Mononuclear cell (primary cell): ENCODE results near the gene YEATS4. TPM values are rescaled to one million over a fixed set of nuclear protein-coding genes. Genes with fewer than 3 reads are reported as not detected.
A peak's percentile ranks its signal among the peaks of the same experiment; 100 is the strongest.

Experiments
- H3K27me3 ChIP-seq: 2 replicates; pipeline ENCODE4 v1.6.0; 2011; ENCODE audit warnings: low read length, control low read depth; ENCODE audit not compliant: insufficient read depth
- H3K4me1 ChIP-seq: 2 replicates; pipeline ENCODE4 v1.5.1; 2011; ENCODE audit warnings: mild to moderate bottlenecking, low read length, control low read depth; ENCODE audit not compliant: insufficient read depth
- H3K4me3 ChIP-seq: 2 replicates; pipeline ENCODE4 v1.5.1; 2011; ENCODE audit warnings: mild to moderate bottlenecking, low read length, moderate library complexity
- H3K9me3 ChIP-seq: 2 replicates; pipeline ENCODE4 v1.5.1; 2011; ENCODE audit warnings: low read depth, mild to moderate bottlenecking, control low read depth, low read length
- total RNA-seq: library from RNA; depleted of rRNA; stranded (reverse); fragments of >200 nt; gene quantifications from one replicate; pipeline ENCODE4 v1.2.3, GENCODE V29; 2012

The YEATS4 gene
- total RNA-seq, 1 donor, result 32.3 TPM

DNA sequence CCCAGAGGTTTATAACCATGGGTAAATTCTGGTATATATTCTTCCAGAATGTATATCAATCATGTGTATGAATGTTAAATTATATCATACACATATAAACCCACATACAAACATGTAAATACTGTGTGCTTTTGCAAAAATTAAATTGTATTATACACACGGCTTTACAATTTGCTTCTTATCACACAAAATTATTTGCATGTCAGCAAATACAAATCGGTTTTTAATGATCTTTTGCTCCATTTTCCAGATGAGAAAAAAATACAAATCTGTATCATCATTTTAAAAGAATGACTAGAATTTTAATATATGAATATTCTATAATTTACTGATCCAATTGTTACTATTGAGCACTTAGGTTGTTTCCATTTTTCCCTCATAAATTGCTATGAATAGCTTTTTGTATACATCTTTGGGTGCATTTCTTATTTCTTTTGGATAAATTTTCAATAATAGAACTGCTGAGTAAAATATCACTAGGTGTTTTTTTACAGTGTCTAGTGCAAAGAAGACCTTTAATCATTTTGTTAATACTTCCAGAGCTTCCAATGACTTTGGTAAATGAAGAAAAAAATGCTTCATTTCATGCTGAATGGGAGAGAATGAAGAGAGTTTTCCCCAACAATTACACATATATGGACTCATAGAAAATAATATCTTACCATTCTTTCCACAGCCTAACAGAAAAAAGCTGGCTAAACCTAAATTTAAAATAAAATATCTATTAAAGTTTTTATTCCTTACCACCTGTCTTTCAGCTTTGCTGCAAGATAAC, 7.9 kb upstream of the YEATS4 start:
- Histone ChIP-seq H3K4me1 (peaks cover 9% of the 10 kb centered on the region), H3K9me3 (no peaks in the 10 kb centered on the region), H3K4me3 (peak overlapping the region; percentile 76), H3K27me3 (no peaks in the 10 kb centered on the region)

DNA sequence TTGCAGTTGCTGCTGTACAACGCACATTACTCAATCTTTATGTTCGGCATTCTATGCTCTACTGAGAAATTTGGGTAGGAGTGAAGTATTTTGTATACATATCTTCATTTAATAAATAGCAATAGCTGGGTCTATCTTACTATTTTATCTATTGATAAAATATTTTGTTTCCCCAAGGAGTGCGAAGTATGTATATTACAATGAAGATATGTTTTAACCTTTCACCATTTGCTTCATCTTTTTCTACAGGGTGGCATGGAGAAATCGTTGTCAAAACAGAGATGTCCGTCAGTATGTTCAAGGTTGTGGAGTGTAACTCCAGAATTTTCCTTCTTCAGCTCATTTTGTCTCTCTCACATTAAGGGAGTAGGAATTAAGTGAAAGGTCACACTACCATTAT, 6.6 kb upstream of the YEATS4 start:
- H3K4me3 ChIP-seq, result peak overlapping the region; percentile 76
- peaks cover 7% of the 10 kb centered on the region for H3K4me1 ChIP-seq
- no peaks in the 10 kb centered on the region for H3K27me3 ChIP-seq
- H3K9me3 ChIP-seq, result no peaks in the 10 kb centered on the region

DNA sequence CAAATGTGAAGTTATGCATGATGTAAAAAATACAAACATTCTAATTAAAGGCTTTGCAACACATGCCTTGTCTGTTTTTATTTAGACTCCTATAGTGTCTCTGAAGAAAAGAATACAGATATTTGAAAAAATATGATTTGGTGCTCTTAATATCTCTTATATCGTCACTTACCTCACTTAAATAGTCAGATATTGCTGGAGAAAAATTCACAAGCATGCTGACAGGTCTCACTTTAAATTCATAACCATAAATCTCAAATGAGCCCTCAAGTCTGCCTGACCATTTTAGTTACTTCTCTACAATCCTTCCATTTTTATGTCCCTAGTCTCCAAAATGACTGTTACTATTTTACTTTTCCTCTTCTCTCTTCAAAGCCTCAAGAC, 5.4 kb upstream of the YEATS4 start:
- Histone ChIP-seq H3K27me3 (no peaks in the 10 kb centered on the region), H3K4me3 (no peak overlapping the region), H3K4me1 (peaks cover 12% of the 10 kb centered on the region), H3K9me3 (no peaks in the 10 kb centered on the region)

DNA sequence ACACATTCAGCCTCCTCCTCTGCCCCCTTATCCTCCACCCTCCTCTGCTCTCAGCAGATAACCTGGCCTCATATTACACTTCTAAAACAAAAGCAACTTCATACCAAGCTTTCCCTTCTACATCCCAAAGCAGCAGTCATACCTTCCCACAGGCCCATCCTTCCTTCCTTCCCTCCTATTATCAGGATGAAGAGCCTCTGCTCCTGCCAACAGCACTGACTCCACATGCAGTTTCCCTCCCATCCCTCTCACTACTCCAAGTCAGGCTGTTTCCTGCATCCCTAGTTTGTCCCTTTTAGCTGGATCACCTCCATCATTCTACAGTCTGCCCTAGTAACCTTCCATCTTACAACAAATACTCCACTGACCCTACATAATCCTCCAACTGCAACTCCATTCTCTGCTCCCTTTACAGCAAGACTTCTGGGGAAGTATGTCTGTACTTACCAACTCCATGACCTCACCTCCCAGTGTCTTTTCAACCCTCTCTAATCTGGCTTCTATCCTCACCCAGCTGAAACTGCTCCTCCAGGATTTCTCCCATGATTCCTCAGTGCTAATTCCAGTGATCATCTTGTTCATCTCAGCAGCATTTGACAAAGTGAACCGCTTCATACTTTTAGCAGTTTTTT, 4.9 kb upstream of the YEATS4 start:
- Histone ChIP-seq H3K27me3 (no peaks in the 10 kb centered on the region), H3K4me1 (peaks cover 15% of the 10 kb centered on the region), H3K9me3 (no peaks in the 10 kb centered on the region), H3K4me3 (no peak overlapping the region)

DNA sequence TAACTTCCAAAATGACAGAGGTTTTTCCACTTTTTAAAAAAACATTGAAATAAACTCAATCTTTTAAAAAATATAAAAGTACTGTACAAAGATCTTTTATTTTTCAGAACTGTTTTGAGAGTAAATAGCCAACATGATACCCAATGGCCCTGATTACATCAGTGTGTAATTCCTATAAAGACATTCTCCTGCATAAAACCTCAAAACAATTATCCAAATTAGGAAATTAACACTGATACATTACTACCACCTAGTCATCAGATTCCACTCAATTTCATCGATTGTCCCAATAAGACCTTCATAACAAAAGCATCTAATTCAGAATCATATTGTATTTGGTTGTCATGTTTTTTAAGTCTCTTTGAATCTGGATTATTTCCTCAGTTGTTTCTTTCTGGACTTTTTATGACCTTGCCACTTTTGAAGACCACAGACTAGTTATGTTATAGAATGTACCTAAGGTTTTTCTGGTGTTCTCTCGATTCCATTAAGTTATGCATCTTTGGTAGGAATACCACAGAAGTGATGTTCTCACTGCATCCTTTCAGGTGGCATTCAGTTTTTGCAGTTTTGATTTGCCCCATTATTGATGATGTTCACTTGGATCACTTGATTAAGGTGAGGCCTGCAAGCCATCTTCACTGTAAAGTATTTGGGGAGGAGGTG, 4.0 kb upstream of the YEATS4 start:
- no peaks in the 10 kb centered on the region for H3K27me3 ChIP-seq
- no peaks in the 10 kb centered on the region for H3K9me3 ChIP-seq
- H3K4me3 ChIP-seq, result no peak overlapping the region
- peaks cover 20% of the 10 kb centered on the region for H3K4me1 ChIP-seq

DNA sequence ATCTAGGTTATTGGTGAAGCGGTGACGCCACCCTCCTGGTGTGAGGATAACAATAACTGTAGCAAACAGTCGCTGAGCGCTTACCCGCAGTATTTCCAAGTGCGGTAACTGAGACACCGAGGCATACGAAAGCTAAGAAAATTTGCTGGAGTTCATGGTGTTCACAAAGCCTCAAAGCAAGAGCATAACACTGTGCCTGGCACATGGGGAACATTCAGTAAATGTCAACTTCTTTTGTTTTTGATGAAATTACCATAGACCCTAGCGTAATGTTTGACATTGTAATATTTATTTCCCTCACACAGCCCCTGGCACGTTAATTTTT, 767 bp downstream of the YEATS4 start:
- H3K4me1 ChIP-seq, result peaks cover 25% of the 10 kb centered on the region
- H3K27me3 ChIP-seq, result no peaks in the 10 kb centered on the region
- no peaks in the 10 kb centered on the region for H3K9me3 ChIP-seq
- H3K4me3 ChIP-seq, result peak overlapping the region; percentile 96

DNA sequence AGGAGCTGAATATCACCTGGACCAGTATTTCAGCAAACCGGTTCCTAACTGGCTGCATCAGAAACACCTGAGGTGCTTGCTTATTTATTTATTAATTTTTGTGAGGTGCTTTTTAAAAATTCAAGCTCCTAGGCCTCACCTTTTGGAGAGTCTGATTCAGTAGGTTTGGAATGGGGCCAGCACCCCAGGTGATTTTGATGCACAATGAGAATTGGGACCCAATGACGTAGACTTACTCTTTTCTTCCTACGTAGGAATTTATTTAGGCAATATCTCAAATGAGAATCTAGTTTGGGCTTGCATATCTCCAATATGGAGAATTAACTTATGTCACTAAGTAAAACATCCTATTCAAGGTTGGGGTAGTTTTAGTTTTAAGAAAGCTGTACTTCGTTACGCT, 7.3 kb downstream of the YEATS4 start:
- Histone ChIP-seq H3K4me3 (no peak overlapping the region), H3K27me3 (no peaks in the 10 kb centered on the region), H3K4me1 (no peaks in the 10 kb centered on the region), H3K9me3 (no peaks in the 10 kb centered on the region)

DNA sequence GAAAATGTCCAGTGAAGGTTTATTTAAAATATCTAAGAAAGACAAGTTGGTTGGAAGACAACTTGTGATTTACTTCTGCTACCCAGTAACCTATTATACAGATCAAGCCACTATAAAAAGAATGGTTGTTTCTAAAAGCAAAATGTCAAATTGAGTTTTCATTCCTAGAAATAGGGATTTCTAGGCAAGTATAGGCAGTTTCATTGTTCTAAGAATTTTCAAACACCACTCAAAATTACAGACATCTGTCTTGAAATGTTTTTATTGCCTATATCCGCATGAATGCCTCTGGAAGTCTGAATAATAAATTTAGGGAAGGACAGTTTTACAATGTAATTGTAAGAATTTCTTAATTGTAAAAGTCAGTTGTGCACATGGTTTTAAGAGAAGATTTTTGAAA, 8.6 kb downstream of the YEATS4 start:
- H3K9me3 ChIP-seq, result no peaks in the 10 kb centered on the region
- H3K4me1 ChIP-seq, result no peaks in the 10 kb centered on the region
- H3K4me3 ChIP-seq, result no peak overlapping the region
- H3K27me3 ChIP-seq, result no peaks in the 10 kb centered on the region

DNA sequence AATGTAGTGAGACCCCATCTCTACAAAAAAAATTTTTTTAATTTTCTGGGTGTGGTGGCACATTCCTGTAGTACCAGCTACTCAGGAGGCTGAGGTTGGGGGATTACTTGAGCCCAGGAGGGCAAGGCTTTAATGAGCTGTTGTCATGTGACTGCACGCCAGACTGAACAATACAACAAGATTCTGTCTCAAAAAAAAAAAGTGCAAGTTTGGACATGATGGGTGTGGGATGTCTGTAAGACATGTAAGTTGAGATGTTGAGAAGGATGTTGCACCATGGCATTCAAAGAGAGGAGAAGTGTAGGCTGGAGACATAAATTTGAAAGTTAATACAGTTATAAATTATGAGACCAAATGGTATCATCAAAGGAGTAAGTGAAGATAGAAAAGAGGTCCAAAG, 23.5 kb downstream of the YEATS4 start:
- H3K4me1 ChIP-seq, result no peaks in the 10 kb centered on the region
- no peaks in the 10 kb centered on the region for H3K27me3 ChIP-seq
- no peaks in the 10 kb centered on the region for H3K9me3 ChIP-seq
- H3K4me3 ChIP-seq, result no peak overlapping the region

DNA sequence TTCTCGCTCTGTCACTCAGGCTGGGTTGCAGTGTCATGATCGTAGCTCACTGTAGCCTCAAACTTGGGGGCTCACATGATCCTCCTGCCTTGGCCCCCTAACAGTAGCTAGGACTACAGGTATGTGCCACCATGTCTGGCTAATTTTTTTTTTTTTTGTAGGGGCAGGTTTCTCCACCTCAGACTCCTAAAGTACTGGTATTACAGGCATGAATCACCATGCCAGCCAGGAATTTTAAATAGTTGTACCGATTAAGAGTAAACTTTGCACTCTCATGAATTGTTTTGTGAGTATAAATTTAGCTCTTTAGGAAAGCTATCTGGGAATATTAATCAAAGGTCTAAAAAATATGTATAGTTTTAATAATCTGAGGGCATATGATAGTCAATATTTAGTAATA, 25.5 kb downstream of the YEATS4 start:
- H3K4me3 ChIP-seq, result no peak overlapping the region

DNA sequence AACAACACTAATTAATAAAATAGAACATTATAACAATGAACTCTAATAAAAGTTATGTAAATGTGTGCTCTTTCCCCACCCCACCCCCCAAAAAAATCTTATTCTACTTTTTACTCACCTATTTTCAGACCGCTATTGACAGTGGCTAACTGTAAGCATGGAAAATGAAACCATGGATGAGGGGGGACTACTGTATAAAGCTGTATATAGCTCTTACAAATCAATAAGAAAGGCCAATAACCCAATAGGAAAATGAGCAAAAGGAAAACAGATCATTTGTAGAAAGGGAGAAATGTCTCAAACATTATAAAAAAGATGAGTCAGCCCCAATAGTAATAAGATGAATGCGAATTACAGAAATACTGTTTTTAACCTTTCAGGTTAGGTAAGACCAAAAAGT, 27.4 kb downstream of the YEATS4 start:
- H3K4me3 ChIP-seq, result no peak overlapping the region
- no peaks in the 10 kb centered on the region for H3K9me3 ChIP-seq
- no peaks in the 10 kb centered on the region for H3K27me3 ChIP-seq
- H3K4me1 ChIP-seq, result no peaks in the 10 kb centered on the region

More for the DNA sequence above, 25.5 kb downstream of the YEATS4 start:
- no peaks in the 10 kb centered on the region for H3K27me3 ChIP-seq
- H3K4me1 ChIP-seq, result no peaks in the 10 kb centered on the region
- H3K9me3 ChIP-seq, result no peaks in the 10 kb centered on the region

DNA sequence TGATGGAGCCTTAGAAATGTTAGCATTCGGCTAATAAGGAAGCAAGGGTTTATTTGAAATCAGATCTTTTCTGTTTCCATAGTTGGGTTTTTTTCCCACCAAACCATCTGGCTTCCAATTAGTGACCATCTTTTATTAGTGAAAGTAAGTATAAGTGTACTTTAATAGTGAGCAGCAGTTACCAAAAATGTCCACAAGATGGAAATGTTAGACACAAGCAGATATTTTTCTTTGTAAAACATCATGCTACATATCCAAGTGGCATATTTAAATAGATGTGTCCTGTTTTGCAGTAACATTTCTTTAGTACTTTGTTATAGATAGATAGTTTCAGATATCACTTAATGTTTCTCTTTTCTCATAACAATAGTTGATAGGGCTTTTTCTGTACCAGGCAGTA, 28.8 kb downstream of the YEATS4 start:
- no peak overlapping the region for H3K4me3 ChIP-seq
- H3K27me3 ChIP-seq, result no peaks in the 10 kb centered on the region
- no peaks in the 10 kb centered on the region for H3K4me1 ChIP-seq
- no peaks in the 10 kb centered on the region for H3K9me3 ChIP-seq

DNA sequence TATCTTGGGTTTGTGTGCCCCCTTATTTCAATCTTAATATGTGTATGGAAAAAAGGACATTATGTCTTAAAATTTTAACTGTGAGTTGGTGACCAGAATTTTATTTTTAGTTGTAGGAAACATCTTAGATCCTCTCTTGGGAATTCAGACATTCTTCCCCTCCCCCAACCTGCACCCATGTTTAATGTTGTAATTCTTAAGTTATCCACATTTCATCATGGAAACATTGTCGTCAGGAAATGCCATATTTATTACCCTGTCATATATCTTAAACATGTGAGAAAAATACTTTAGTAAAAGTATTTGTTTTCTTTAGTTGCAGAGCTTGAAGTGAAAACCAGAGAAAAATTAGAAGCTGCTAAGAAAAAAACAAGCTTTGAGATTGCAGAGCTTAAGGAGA, 30.3 kb downstream of the YEATS4 start:
- no peaks in the 10 kb centered on the region for H3K9me3 ChIP-seq
- no peak overlapping the region for H3K4me3 ChIP-seq
- H3K27me3 ChIP-seq, result no peaks in the 10 kb centered on the region
- no peaks in the 10 kb centered on the region for H3K4me1 ChIP-seq

DNA sequence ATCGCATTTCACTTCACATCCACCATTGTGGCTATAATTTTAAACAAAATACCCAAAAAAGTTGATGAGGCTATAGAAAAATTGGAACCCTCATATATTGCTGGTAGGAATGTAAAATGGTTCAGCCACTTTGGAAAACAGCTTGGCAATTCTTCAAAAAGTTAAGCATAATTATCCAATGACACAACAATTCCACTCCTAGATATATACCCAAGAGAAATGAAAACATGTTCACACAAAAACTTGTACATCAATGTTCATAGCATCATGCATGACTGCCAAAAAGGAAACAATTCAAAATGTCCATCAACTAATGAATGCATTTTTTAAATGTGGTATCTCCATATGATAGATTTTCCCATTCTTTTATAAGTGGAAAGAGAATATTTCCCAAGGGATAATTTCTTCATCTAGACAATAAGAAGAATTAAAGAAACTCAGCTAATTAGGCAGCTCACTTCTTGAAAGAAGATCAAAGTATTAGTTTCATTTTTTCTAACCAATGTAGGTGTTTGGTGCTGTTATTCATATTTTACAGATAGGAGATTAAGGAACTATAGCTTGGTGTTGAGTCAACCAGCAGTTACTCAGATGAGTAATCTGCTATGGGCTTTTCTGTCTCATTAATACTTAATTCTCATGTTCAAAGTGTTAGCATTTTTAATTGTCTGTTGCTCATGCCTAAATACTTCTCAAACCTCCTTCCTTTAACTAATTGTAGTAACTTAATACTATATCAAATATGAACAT, 32.8 kb downstream of the YEATS4 start:
- Histone ChIP-seq H3K9me3 (peaks cover 10% of the 10 kb centered on the region), H3K4me3 (no peak overlapping the region), H3K4me1 (no peaks in the 10 kb centered on the region), H3K27me3 (no peaks in the 10 kb centered on the region)

DNA sequence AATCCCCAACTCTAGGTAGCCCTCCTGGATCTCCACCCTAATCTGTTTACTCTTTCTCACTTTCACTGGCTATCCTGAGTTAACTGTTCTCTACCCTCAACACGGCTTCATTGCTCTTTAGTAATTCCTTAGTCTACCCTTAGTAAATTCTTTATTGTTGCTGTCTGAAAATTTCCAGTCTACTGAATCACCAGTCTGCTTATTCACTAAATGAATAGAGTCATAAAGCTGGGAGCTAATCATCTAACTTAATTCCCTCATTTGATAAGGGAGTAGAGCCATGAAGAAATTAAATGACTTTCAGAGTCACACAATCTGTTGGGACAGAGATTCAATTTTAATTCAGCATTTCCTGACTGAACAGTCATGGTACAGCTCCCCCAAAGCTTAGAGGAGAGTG, 36.5 kb downstream of the YEATS4 start:
- peaks cover 10% of the 10 kb centered on the region for H3K9me3 ChIP-seq
- no peaks in the 10 kb centered on the region for H3K27me3 ChIP-seq
- H3K4me3 ChIP-seq, result no peak overlapping the region
- H3K4me1 ChIP-seq, result no peaks in the 10 kb centered on the region
